Right lobe of liver (tissue), 4 donors: ENCODE results near the gene ACBD6.

ENCODE experiments used
- POLR2A ChIP-seq: fragments of 450-650 bp; IDR thresholded peaks from one replicate; pipeline ENCODE4 v1.6.1; 2017; ENCODE audit warnings: antibody characterized with exemption, mild to moderate bottlenecking
- TF ChIP-seq, protein P1 (sequence below), 4 donors: fragments of 200-600 bp in 3 of 4; fragments of 450-650 bp in 1 of 4; IDR thresholded peaks; one replicate each; pipeline versions ENCODE4 v1.5.1 to v1.8.0; 2016 to 2022; ENCODE audit warnings: antibody characterized with exemption in 4 of 4, mild to moderate bottlenecking in 2 of 4
- donor health status: DM: no; HTN: no; CAD: no.
- donor health status: DM: no; HTN: no; CAD: no.
- donor health status: DM: no; HTN: yes; CAD: no.

DNA sequence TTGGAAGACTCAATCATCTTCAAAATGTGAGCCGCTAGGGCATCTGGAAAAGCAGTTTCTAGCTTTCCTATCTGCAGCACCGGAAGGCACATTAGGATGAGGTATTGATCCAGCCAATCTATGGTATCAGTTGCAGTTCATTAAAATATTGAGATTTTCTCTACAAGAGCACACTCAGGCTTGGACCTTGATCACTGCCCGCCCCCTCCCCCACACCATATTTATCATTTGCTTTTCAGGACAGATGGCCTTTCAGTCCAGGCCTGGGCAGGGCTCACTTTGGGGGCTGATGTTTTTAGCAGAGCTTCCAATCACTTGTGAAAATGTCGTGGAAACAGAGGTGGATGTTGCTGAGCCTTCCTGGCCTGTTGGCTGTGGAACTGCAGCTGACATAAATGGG, 254.8 kb downstream of the ACBD6 start:
- no peak for TF ChIP-seq POLR2A
- TF ChIP-seq, protein P1, sequence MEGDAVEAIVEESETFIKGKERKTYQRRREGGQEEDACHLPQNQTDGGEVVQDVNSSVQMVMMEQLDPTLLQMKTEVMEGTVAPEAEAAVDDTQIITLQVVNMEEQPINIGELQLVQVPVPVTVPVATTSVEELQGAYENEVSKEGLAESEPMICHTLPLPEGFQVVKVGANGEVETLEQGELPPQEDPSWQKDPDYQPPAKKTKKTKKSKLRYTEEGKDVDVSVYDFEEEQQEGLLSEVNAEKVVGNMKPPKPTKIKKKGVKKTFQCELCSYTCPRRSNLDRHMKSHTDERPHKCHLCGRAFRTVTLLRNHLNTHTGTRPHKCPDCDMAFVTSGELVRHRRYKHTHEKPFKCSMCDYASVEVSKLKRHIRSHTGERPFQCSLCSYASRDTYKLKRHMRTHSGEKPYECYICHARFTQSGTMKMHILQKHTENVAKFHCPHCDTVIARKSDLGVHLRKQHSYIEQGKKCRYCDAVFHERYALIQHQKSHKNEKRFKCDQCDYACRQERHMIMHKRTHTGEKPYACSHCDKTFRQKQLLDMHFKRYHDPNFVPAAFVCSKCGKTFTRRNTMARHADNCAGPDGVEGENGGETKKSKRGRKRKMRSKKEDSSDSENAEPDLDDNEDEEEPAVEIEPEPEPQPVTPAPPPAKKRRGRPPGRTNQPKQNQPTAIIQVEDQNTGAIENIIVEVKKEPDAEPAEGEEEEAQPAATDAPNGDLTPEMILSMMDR (IDR thresholded peaks at IDR 0.05) = no peak
